Rectal smooth muscle tissue (tissue), 1 donor: ENCODE data around the gene ZBBX.

Source experiments
- H3K27ac ChIP-seq: one replicate; pipeline ENCODE4 v1.7.0; 2013; ENCODE audit warnings: low read depth, low read length, inconsistent platforms
- H3K27me3 ChIP-seq: one replicate; pipeline ENCODE4 v1.7.0; 2013; ENCODE audit warnings: low read length; ENCODE audit not compliant: control insufficient read depth, insufficient read depth
- H3K36me3 ChIP-seq: one replicate; pipeline ENCODE4 v1.7.0; 2013; ENCODE audit warnings: low read length; ENCODE audit not compliant: control insufficient read depth, insufficient read depth
- H3K4me1 ChIP-seq: one replicate; pipeline ENCODE4 v1.7.0; 2013; ENCODE audit warnings: low read length; ENCODE audit not compliant: control insufficient read depth, insufficient read depth
- H3K4me3 ChIP-seq: one replicate; pipeline ENCODE4 v1.7.0; 2013; ENCODE audit warnings: low read length
- H3K9ac ChIP-seq: one replicate; pipeline ENCODE4 v1.7.0; 2013; ENCODE audit warnings: low read length

Gene ZBBX

DNA sequence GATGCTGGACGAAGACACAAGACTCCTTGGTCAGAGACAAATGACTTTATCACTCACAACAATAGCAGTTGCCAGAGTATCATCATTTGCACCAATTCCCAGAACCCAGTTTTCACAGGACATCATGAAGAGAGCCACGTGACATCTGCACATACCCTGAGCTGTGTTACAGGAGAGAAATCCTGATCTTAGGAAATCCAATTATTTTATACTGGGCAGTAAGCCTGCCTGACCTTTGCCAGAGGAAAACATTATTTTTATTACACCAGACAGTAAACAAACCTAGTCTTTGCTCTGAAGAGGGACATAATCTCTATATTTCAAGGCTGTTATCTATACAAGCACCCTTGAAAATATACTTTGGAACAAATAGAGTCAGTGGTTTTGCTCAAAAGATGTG is 77.4 kb downstream of the ZBBX start:
- H3K4me3 ChIP-seq, result no peak overlapping the region
- H3K4me1 ChIP-seq, result peaks cover 3% of the 10 kb centered on the region
- H3K36me3 ChIP-seq, result no peaks in the 10 kb centered on the region
- H3K9ac ChIP-seq, result no peak overlapping the region
- H3K27ac ChIP-seq, result no peak overlapping the region
- no peaks in the 10 kb centered on the region for H3K27me3 ChIP-seq

DNA sequence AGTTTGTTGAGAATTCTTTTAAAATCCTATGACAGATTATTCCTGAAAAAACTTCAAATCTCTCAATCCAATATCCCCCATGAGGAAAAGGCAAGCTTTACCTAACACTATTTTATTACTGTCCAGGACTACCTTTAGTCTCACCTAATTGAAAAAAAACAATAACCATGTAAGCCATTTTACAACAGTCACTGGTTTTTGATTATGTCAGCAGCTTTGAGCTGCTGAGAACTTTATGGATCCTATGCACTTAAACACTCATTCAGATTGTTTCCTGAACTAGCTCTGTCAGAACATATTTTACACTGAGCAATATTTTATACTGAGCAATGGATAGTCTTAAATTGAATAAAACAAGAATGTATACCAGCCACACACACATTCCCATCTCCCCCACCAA is 79.9 kb downstream of the ZBBX start:
- H3K4me3 ChIP-seq, result no peak overlapping the region
- no peaks in the 10 kb centered on the region for H3K36me3 ChIP-seq
- H3K4me1 ChIP-seq, result peaks cover 3% of the 10 kb centered on the region

DNA sequence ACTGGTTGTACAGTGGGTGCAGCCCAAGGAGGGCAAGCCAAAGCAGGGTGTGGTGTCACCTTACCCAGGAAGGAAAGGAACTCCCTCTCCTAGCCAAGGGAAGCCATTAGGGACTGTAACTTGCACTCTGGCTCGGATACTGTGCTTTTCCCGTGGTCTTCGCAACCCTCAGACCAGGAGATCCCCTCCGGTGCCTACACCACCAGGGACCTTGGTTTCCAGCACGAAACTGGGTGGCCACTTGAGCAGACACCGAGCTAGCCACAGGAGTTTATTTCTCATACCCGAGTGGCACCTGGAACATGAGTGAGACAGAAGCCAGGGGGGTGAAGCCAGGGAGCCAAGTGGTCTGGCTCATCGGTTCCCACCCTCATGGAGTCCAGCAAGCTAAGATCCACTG is 90.7 kb downstream of the ZBBX start:
- H3K4me1 ChIP-seq, result no peaks in the 10 kb centered on the region
- no peak overlapping the region for H3K4me3 ChIP-seq
- no peaks in the 10 kb centered on the region for H3K27me3 ChIP-seq
- no peak overlapping the region for H3K9ac ChIP-seq
- no peak overlapping the region for H3K27ac ChIP-seq
- no peaks in the 10 kb centered on the region for H3K36me3 ChIP-seq

More for the DNA sequence above, 79.9 kb downstream of the ZBBX start:
- H3K9ac ChIP-seq, result no peak overlapping the region
- no peak overlapping the region for H3K27ac ChIP-seq
- H3K27me3 ChIP-seq, result no peaks in the 10 kb centered on the region

DNA sequence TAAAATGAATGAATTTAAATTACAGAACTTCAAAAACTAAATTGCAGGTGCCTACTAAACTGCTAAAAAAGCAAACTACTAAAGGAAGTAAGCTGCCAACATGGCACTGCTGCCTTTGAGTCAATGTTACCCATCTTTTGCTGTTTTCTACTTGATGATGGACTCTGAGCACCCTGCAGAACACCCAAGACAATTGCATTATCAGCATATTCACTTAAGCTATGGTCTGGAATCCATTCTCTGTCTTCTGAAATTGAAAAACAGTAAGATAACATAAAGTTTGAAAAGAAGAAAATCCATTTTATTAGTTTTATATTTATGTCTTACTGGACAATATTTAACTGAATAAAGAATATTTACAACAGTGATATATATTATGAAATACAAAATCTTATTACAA is 91.4 kb downstream of the ZBBX start:
- H3K27ac ChIP-seq, result no peak overlapping the region
- H3K36me3 ChIP-seq, result no peaks in the 10 kb centered on the region
- H3K4me3 ChIP-seq, result no peak overlapping the region
- no peaks in the 10 kb centered on the region for H3K27me3 ChIP-seq
- H3K9ac ChIP-seq, result no peak overlapping the region
- H3K4me1 ChIP-seq, result no peaks in the 10 kb centered on the region

DNA sequence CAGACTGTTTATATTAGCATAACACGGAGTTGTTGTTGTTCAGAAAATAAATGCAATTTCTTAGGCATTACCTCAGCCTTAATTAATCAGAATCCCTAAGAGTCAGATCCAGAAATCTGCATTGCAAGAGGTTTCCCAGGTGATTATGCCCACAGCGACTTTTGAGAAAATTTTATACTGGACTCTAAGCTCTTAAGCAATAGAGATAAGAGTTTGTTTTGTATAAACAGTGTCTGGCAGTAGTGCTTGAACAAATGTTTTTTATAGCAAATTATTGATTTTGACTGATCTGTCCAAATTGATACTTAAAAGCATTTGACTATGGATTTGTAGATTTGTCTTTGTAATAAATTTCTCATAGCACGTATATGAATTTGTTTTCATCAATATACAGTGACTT is 92.8 kb downstream of the ZBBX start:
- Histone ChIP-seq H3K4me3 (no peak overlapping the region), H3K4me1 (no peaks in the 10 kb centered on the region), H3K27ac (no peak overlapping the region), H3K27me3 (no peaks in the 10 kb centered on the region), H3K36me3 (no peaks in the 10 kb centered on the region), H3K9ac (no peak overlapping the region)

DNA sequence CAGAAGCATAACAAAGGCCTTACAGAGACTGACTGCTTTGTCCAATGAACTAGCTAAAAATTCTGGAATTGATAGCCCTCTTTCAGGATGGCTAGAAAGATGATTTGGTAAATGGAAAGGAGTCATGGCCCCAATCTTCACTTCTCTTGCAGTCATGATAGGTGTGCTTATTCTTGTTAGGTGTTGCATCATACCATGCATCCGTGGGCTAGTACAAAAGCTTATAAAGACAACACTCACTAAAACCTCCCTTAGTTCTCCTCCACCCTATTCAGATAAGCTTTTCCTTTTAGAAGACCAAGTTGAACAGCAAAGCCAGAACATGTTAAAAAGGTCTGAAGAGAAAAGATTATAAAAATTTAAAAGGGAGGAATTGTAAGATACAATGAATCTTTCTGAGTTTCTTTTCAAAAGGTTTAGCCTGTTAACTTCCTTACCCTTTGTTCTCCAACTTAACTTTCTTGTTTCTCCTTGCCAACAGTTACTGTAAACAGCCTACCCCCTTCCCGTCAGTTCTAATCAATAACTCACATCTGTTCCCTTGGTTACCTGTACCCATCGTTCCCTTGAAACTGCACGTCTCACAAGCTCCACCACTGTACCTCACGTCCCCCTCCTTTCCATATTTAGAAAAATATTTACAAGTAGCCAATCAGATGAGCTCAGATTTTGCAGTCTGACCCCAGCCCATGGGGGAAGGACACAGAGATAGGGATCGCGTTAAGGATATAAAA is 105.8 kb downstream of the ZBBX start:
- Histone ChIP-seq H3K27me3 (no peaks in the 10 kb centered on the region), H3K36me3 (no peaks in the 10 kb centered on the region), H3K9ac (no peak overlapping the region), H3K4me3 (no peak overlapping the region), H3K27ac (no peak overlapping the region), H3K4me1 (no peaks in the 10 kb centered on the region)

DNA sequence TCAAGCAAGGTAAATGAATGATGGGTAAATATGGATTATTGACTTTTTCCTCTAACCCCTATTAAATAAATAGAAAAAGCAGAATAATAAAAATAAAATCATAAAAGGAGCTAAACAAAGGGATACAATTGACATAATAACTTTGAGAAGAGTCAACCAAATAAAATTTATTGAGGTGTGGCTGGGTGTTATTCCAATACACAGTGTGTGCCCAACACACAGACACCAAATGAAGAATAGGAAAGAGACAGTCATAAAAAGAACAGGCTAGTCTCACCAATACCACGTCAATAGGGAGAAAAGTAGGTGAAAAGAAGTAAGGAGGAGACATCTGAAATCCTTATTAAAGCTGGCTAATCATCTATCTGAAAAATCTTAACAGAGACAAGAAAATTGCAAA is 127.1 kb downstream of the ZBBX start:
- H3K27ac ChIP-seq, result no peak overlapping the region
- H3K4me3 ChIP-seq, result no peak overlapping the region
- H3K36me3 ChIP-seq, result no peaks in the 10 kb centered on the region
- no peak overlapping the region for H3K9ac ChIP-seq
- no peaks in the 10 kb centered on the region for H3K4me1 ChIP-seq
- H3K27me3 ChIP-seq, result no peaks in the 10 kb centered on the region

DNA sequence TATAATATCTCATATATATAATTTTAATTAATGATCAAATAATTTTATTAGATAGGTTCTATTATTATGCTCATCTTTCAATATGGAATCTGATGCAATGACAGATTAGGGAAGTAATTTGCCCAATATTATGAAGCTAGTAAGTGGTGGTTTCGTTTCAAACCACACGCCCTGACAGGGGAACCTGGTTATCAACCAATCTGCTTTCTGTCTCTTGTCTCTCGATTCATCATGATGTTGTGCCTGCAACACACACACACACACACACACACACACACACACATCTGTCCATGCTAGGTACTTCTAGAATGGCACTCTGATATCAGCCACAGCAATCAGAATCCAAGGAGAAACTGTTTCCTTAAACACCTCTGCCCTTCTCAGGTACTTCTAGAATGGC is 128.4 kb downstream of the ZBBX start:
- Histone ChIP-seq H3K4me1 (no peaks in the 10 kb centered on the region), H3K27ac (no peak overlapping the region), H3K4me3 (no peak overlapping the region), H3K27me3 (no peaks in the 10 kb centered on the region), H3K36me3 (no peaks in the 10 kb centered on the region), H3K9ac (no peak overlapping the region)

DNA sequence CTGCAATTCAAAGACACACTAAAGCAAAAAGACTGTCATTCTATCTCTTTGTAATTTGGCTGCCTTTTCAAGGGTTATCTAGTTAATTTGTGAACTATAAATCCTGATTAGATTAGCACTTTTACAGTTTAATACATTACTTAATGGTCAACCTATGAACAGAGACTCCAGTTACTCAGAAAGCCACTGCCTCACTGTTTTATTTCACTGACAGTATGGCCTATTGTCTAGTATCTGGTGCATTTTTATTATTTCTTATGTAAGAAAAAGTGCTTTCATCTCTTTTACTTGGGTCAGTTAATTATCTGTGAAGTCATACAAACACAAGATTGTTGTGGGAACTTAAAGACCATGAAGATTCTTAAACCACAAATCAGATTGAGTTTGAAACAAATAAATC is 133.8 kb downstream of the ZBBX start:
- Histone ChIP-seq H3K36me3 (no peaks in the 10 kb centered on the region), H3K27me3 (no peaks in the 10 kb centered on the region), H3K27ac (no peak overlapping the region), H3K9ac (no peak overlapping the region), H3K4me3 (no peak overlapping the region), H3K4me1 (no peaks in the 10 kb centered on the region)

DNA sequence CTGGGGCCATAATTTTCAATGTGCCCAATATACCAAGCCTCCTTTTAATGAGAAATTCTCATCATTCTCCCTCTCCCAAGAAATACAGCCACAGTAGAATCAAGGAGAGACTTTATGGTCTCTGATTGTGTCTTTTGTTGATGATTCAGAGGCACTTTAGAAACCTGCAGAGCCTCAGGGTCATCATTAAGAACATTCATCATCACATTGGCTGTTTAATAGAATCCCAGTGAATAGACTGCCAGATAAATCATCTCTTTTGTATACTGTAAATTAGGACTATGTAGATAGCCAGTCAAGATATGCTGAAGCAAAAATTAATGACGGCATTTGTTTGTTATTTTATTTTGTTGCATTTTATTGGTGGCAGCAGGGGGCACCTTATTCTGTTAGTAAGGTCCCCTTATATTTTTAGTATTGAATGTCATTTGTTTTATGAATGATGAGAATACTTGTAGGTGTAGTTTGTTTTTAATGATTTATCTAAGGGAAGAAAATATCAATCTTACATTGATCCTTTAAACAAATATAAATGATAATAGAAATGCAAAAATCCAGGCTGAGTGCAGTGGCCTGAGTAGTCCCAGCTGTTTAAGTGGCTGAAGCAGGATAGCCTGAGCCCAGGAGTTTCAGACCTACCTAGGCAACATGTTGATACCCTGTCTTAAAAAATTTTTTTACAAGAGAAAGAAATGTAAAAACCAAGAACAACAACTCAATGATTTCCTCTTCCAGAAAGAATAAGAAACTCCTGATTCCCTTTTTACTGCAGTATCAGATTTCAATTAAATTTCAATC is 138.8 kb downstream of the ZBBX start:
- no peak overlapping the region for H3K9ac ChIP-seq
- no peak overlapping the region for H3K27ac ChIP-seq
- no peak overlapping the region for H3K4me3 ChIP-seq
- no peaks in the 10 kb centered on the region for H3K27me3 ChIP-seq
- no peaks in the 10 kb centered on the region for H3K4me1 ChIP-seq
- H3K36me3 ChIP-seq, result no peaks in the 10 kb centered on the region

DNA sequence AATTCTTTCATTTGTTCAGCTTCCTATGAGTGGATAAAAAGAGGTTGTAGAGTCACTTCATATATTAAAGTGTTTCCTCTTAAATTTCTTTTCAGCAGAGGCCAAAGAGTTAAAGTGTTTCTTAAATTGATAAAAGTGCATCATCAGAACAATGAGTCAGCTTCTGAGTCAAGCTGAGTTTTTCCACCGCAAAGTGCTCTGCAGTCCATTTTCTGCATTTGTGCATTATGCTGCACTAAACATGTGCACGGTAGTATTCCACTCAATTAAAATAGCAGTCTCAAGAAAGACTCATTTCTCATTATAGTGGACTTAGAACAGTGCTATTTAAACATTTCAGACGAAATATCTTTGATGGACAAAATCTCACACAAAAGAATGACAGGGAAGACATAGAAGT is 152.0 kb downstream of the ZBBX start:
- Histone ChIP-seq H3K27me3 (no peaks in the 10 kb centered on the region), H3K27ac (no peak overlapping the region), H3K4me1 (no peaks in the 10 kb centered on the region), H3K9ac (no peak overlapping the region), H3K4me3 (no peak overlapping the region), H3K36me3 (no peaks in the 10 kb centered on the region)

DNA sequence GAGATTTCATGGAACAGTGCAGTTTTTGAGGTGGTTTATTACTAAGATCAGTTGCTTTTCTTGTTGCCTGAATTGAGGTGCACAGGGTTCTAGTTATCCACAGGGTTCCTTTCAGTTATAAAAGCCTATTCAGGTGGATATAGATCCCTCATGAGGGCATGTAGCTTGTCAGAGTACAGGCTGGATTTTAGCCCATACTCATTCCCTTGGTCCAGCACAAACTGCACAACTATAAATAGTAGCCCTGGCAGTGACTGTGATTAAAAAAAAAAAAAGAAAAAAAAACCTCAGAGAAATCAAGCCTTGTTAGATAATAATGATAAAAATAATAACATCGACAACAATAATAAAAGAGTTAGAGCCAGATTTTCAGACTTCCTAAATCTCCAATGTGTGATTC is 154.3 kb downstream of the ZBBX start:
- no peaks in the 10 kb centered on the region for H3K27me3 ChIP-seq
- H3K4me3 ChIP-seq, result no peak overlapping the region
- H3K4me1 ChIP-seq, result no peaks in the 10 kb centered on the region
- no peak overlapping the region for H3K27ac ChIP-seq
- no peak overlapping the region for H3K9ac ChIP-seq
- no peaks in the 10 kb centered on the region for H3K36me3 ChIP-seq

DNA sequence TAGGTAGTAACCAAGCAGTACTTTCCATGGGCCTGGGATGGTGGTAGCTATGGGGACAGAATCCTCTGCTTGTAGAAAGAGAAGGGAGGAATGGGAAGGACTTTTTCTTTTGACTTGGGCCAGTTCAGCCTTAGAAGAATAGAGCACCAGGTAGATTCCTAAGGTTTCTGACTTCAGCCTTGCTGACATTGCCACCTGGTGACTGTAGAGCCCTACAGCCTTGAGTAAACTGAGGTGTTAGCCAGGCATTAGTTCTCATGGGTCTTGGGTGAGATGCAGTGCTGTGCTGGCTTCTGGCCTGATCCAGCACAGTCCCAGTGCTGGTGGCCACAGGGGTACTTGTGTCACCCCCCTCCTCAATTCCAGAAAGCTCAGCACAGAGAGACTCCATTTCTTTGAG is 171.1 kb downstream of the ZBBX start:
- Histone ChIP-seq H3K27ac (no peak overlapping the region), H3K36me3 (no peaks in the 10 kb centered on the region), H3K4me3 (no peak overlapping the region)

More for the DNA sequence above, 171.1 kb downstream of the ZBBX start:
- Histone ChIP-seq H3K27me3 (no peaks in the 10 kb centered on the region), H3K4me1 (no peaks in the 10 kb centered on the region), H3K9ac (no peak overlapping the region)
